ENCODE measurements around the gene KLF5. TPM values are rescaled to one million over a fixed set of nuclear protein-coding genes. Genes with fewer than 3 reads are reported as not detected.

KLF5 gene
- total and polyA plus RNA-seq, 2 experiments from 2014 or later = 1.5 to 1.8 TPM

DNA sequence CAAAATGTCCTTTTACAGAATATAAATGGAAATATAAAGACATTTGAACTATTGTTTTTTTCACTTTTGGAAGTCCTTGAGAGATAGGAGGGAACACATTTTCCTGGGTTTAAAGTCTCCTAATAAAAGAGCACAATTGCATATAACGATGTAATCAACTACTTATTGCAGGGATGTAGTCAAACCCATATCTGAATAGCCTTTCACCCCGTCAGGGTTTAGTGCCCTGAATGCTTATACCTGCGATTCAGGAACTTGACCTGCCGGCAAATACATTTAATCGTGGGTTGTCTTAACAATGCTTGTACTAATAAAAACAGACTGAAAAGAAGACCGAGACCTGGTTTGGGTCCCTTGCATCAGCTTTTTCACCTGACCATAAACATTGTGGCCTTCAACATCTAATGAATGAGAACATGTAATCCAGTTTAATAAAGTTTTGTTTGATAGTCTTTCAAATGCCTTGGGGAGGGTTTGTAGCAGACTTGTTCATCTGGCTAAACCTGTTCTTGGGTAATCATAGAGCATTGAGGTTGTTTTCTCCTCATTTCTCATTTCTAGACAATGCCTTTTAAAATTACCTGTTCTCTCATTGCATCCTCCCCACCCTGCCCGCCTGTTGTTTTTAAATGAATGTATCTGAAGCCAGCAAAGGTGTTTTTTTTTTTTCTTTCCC lies 7.0 kb downstream of the KLF5 start:
- no peak overlapping the region for H3K27ac ChIP-seq (ENCODE audit: low read depth)
- no peaks in the 10 kb centered on the region for H3K79me2 ChIP-seq (replicated peaks; ENCODE audit: insufficient read depth)
- no peak overlapping the region for H2AFZ ChIP-seq
- H3K4me3 ChIP-seq = no peak overlapping the region
- H3K27me3 ChIP-seq (ENCODE audit: insufficient read depth) = peaks cover 31% of the 10 kb centered on the region
- no peaks in the 10 kb centered on the region for H3K36me3 ChIP-seq (ENCODE audit: insufficient read depth)
- Mint-ChIP-seq H3K27me3 (ENCODE audit: insufficient read depth, low read depth, poor library complexity) (peaks cover 20% of the 10 kb centered on the region), H3K4me1 (peaks cover 42% of the 10 kb centered on the region), H3K4me3 (no peak overlapping the region), H3K27ac (no peak overlapping the region), H3K36me3 (ENCODE audit: low read depth) (peaks cover 4% of the 10 kb centered on the region; the same call in 2 of the 3 replicates), H3K9me3 (no peaks in the 10 kb centered on the region)
- DNase-seq (ENCODE audit: low spot score) (peak; percentile 18), ATAC-seq (no peak)
- H3K4me1 ChIP-seq (ENCODE audit: insufficient read depth) = peaks cover 41% of the 10 kb centered on the region
- no peaks in the 10 kb centered on the region for H3F3A ChIP-seq (replicated peaks; ENCODE audit: low read depth)
- TF ChIP-seq, protein P1, sequence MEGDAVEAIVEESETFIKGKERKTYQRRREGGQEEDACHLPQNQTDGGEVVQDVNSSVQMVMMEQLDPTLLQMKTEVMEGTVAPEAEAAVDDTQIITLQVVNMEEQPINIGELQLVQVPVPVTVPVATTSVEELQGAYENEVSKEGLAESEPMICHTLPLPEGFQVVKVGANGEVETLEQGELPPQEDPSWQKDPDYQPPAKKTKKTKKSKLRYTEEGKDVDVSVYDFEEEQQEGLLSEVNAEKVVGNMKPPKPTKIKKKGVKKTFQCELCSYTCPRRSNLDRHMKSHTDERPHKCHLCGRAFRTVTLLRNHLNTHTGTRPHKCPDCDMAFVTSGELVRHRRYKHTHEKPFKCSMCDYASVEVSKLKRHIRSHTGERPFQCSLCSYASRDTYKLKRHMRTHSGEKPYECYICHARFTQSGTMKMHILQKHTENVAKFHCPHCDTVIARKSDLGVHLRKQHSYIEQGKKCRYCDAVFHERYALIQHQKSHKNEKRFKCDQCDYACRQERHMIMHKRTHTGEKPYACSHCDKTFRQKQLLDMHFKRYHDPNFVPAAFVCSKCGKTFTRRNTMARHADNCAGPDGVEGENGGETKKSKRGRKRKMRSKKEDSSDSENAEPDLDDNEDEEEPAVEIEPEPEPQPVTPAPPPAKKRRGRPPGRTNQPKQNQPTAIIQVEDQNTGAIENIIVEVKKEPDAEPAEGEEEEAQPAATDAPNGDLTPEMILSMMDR (conservative IDR thresholded peaks at IDR 0.05; ENCODE audit: low read depth in 2 of 2) = no peak
- TF ChIP-seq EZH2phosphoT487 (IDR thresholded peaks at IDR 0.05; ENCODE audit: unreplicated experiment) = no peak
- H3K4me2 ChIP-seq = no peak overlapping the region
- H4K20me1 ChIP-seq (replicated peaks; ENCODE audit: insufficient read depth) = no peaks in the 10 kb centered on the region
- no peaks in the 10 kb centered on the region for H3K9me2 ChIP-seq (ENCODE audit: insufficient read depth)

DNA sequence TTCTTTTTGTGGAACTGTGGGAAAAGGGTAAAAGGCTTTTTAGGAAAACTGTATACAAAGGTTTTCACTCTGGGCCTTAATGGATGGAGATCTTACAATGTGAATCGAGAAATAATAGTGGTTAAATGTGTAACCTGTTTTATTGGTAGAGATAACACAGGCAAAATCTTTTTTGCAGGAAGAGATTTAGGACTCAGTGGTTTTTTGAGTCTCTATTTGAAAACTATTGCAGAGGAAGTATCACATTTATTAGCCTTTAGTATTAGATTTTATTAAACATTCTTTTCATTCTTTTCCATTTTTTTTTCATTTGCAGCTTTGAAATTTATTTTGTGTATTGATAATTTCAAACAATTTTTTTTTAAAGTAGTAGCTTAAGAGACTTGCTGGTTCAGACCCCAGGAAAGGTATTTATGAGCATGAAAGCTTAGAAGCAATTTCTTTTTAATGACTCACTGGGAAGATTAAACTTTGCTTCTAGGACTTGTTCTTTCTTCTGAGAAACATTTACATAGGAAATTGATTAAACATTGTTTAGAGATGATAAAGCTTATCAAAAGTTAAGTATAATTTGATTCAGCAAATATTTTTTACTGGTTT lies 10.5 kb downstream of the KLF5 start:
- Mint-ChIP-seq H3K9me3 (no peaks in the 10 kb centered on the region), H3K36me3 (ENCODE audit: low read depth) (no peaks in the 10 kb centered on the region), H3K4me1 (peaks cover 36% of the 10 kb centered on the region), H3K27ac (no peak overlapping the region), H3K27me3 (ENCODE audit: insufficient read depth, low read depth, poor library complexity) (peaks cover 2% of the 10 kb centered on the region), H3K4me3 (no peak overlapping the region)
- no peak overlapping the region for H3K27ac ChIP-seq (ENCODE audit: low read depth)
- peaks cover 7% of the 10 kb centered on the region; the same call in 1 of the 2 replicates for H3K27me3 ChIP-seq (ENCODE audit: insufficient read depth)
- H3K36me3 ChIP-seq (ENCODE audit: insufficient read depth) = no peaks in the 10 kb centered on the region
- DNase-seq (ENCODE audit: low spot score) (no peak), ATAC-seq (no peak)
- H3K4me1 ChIP-seq (ENCODE audit: insufficient read depth) = peaks cover 23% of the 10 kb centered on the region
- H3K79me2 ChIP-seq (replicated peaks; ENCODE audit: insufficient read depth) = no peaks in the 10 kb centered on the region
- H2AFZ ChIP-seq = no peak overlapping the region
- no peaks in the 10 kb centered on the region for H3K9me2 ChIP-seq (ENCODE audit: insufficient read depth)
- no peaks in the 10 kb centered on the region for H4K20me1 ChIP-seq (replicated peaks; ENCODE audit: insufficient read depth)
- no peak overlapping the region for H3K4me3 ChIP-seq
- no peaks in the 10 kb centered on the region for H3F3A ChIP-seq (replicated peaks; ENCODE audit: low read depth)
- no peak overlapping the region for H3K4me2 ChIP-seq
- TF ChIP-seq, protein P1 (conservative IDR thresholded peaks at IDR 0.05; ENCODE audit: low read depth in 2 of 2) = no peak
- TF ChIP-seq ZNF462 (CRISPR knock-in tag; IDR thresholded peaks at IDR 0.05) (no peak), STAT1 (IDR thresholded peaks at IDR 0.05; ENCODE audit: unreplicated experiment) (no peak), POLR2AphosphoS5 (IDR thresholded peaks at IDR 0.05; ENCODE audit: low read depth) (no peak), EZH2 (IDR thresholded peaks at IDR 0.05; ENCODE audit: low read depth, unreplicated experiment) (no peak), EZH2phosphoT487 (IDR thresholded peaks at IDR 0.05; ENCODE audit: unreplicated experiment) (no peak), ZNF331 (CRISPR knock-in tag; IDR thresholded peaks at IDR 0.05; ENCODE audit: low read depth) (no peak)
